Mesenchymal stem cell (in vitro differentiated cells and primary cell): ENCODE results near the gene LRRC8B.

Experiments
- DNase-seq: peaks from one replicate; pipeline ENCODE4 v3.0.0-alpha.2; 2013
- H2AFZ ChIP-seq: one replicate; pipeline ENCODE4 v1.6.1; 2013; ENCODE audit warnings: low read depth, mild to moderate bottlenecking, control low read depth, inconsistent platforms, low read length, moderate library complexity
- H2AK5ac ChIP-seq: 2 replicates; pipeline ENCODE4 v1.6.1; 2013; ENCODE audit warnings: low read length, moderate library complexity, mild to moderate bottlenecking, inconsistent platforms; ENCODE audit not compliant: severe bottlenecking
- H2BK120ac ChIP-seq: one replicate; pipeline ENCODE4 v1.6.1; 2013; ENCODE audit warnings: low read depth, mild to moderate bottlenecking, inconsistent platforms, low read length, moderate library complexity
- H2BK12ac ChIP-seq, 2 experiments: one replicate each; pipeline ENCODE4 v1.6.1; 2013; ENCODE audit warnings: inconsistent platforms in 2 of 2, low read length in 2 of 2, mild to moderate bottlenecking in 2 of 2, moderate library complexity in 2 of 2, control low read depth in 1 of 2
- H2BK15ac ChIP-seq: one replicate; pipeline ENCODE4 v1.6.1; 2013; ENCODE audit warnings: mild to moderate bottlenecking, low read depth, inconsistent platforms; ENCODE audit not compliant: poor library complexity, severe bottlenecking
- H2BK5ac ChIP-seq: 2 replicates; pipeline ENCODE4 v1.6.1; 2013; ENCODE audit warnings: low read depth, mild to moderate bottlenecking, low read length, control low read depth, inconsistent platforms; ENCODE audit not compliant: poor library complexity, severe bottlenecking
- H3K14ac ChIP-seq, 2 experiments: one replicate each; pipeline ENCODE4 v1.6.1; 2013; ENCODE audit warnings: inconsistent platforms in 2 of 2, low read length in 2 of 2, control low read depth in 1 of 2, mild to moderate bottlenecking in 1 of 2, moderate library complexity in 1 of 2
- H3K18ac ChIP-seq, 2 experiments: one replicate each; pipeline ENCODE4 v1.6.1; 2013; ENCODE audit warnings: inconsistent platforms in 2 of 2, low read length in 2 of 2, control low read depth in 1 of 2, low read depth in 1 of 2, mild to moderate bottlenecking in 1 of 2
- H3K23ac ChIP-seq, 2 experiments: one replicate each; pipeline ENCODE4 v1.6.1; 2013; ENCODE audit warnings: inconsistent platforms in 2 of 2, low read length in 2 of 2, mild to moderate bottlenecking in 2 of 2, moderate library complexity in 2 of 2, control low read depth in 1 of 2
- H3K27ac ChIP-seq: 2 replicates; pipeline ENCODE4 v1.5.1; 2013; ENCODE audit warnings: mild to moderate bottlenecking, moderate library complexity, low read length, control low read depth, inconsistent platforms; ENCODE audit not compliant: poor library complexity, severe bottlenecking
- H3K27me3 ChIP-seq, 2 experiments: 2 replicates each; pipeline versions ENCODE4 v1.6.1 to v1.7.0; 2013; ENCODE audit warnings: low read length in 2 of 2, mild to moderate bottlenecking in 2 of 2, moderate library complexity in 2 of 2, control low read depth in 1 of 2, inconsistent platforms in 1 of 2; ENCODE audit not compliant: control insufficient read depth in 1 of 2, insufficient read depth in 1 of 2
- H3K36me3 ChIP-seq, 2 experiments: 2 replicates each; pipeline versions ENCODE4 v1.6.1 to v1.7.0; 2013; ENCODE audit warnings: low read length in 2 of 2, control low read depth in 1 of 2, inconsistent platforms in 1 of 2, low read depth in 1 of 2, mild to moderate bottlenecking in 1 of 2; ENCODE audit not compliant: insufficient read depth in 2 of 2, control insufficient read depth in 1 of 2
- H3K4ac ChIP-seq, 2 experiments: one replicate each; pipeline ENCODE4 v1.6.1; 2013; ENCODE audit warnings: inconsistent platforms in 2 of 2, low read length in 2 of 2, mild to moderate bottlenecking in 2 of 2, moderate library complexity in 2 of 2, control low read depth in 1 of 2, low read depth in 1 of 2
- H3K4me1 ChIP-seq: 2 replicates; pipeline ENCODE4 v1.6.1; 2013; ENCODE audit warnings: low read depth, low read length, control low read depth; ENCODE audit not compliant: control insufficient read depth, insufficient read depth
- H3K4me2 ChIP-seq: 2 replicates; pipeline ENCODE4 v1.6.1; 2013; ENCODE audit warnings: low read length, mild to moderate bottlenecking, inconsistent platforms; ENCODE audit not compliant: poor library complexity, severe bottlenecking
- H3K4me3 ChIP-seq, 2 experiments: 2 replicates each; pipeline versions ENCODE4 v1.5.1 to v1.7.0; 2013; ENCODE audit warnings: low read length in 2 of 2, mild to moderate bottlenecking in 2 of 2, control low read depth in 1 of 2, low read depth in 1 of 2; ENCODE audit not compliant: insufficient read depth in 1 of 2
- H3K79me1 ChIP-seq: replicated peaks from 2 replicates; pipeline ENCODE4 v1.6.1; 2013; ENCODE audit warnings: mild to moderate bottlenecking, control low read depth, low read length, inconsistent platforms; ENCODE audit not compliant: poor library complexity, severe bottlenecking
- H3K9ac ChIP-seq: 2 replicates; pipeline ENCODE4 v1.7.0; 2013; ENCODE audit warnings: mild to moderate bottlenecking, low read length, moderate library complexity
- H3K9me3 ChIP-seq: 2 replicates; pipeline ENCODE4 v1.7.0; 2013; ENCODE audit warnings: mild to moderate bottlenecking, low read length; ENCODE audit not compliant: control insufficient read depth
- H4K8ac ChIP-seq: one replicate; pipeline ENCODE4 v1.6.1; 2013; ENCODE audit warnings: inconsistent platforms, mild to moderate bottlenecking, low read length, moderate library complexity
- H4K91ac ChIP-seq: one replicate; pipeline ENCODE4 v1.6.1; 2013; ENCODE audit warnings: mild to moderate bottlenecking, low read length, inconsistent platforms
- WGBS: methylation state at CpG from one replicate; pipeline ENCODE4 v1.1.7; 2013; ENCODE audit warnings: mixed read lengths; 5-methylcytosine and 5-hydroxymethylcytosine counted together

Gene LRRC8B

GRCh38 chr1:89483757-89484077 lies 40.9 kb upstream of the LRRC8B start:
- no peak overlapping the region for H3K18ac ChIP-seq
- H3K27me3 ChIP-seq = peaks cover 0 to 11% of the 10 kb centered on the region in 2 experiments
- no peak overlapping the region for H2BK12ac ChIP-seq
- H3K36me3 ChIP-seq = no peaks in the 10 kb centered on the region
- H3K4ac ChIP-seq = no peak overlapping the region
- no CpG with 5 or more reads among the region's 1 CpG for WGBS
- no peak overlapping the region for H3K14ac ChIP-seq
- H3K79me1 ChIP-seq = no peaks in the 10 kb centered on the region
- no peak overlapping the region for H3K4me2 ChIP-seq
- no peak overlapping the region for H2AK5ac ChIP-seq
- peaks cover 3% of the 10 kb centered on the region for H3K9me3 ChIP-seq
- DNase-seq = no peak
- no peak overlapping the region for H3K4me3 ChIP-seq
- no peak overlapping the region for H4K8ac ChIP-seq
- no peak overlapping the region for H2BK5ac ChIP-seq
- H3K23ac ChIP-seq = no peak overlapping the region
- H3K4me1 ChIP-seq = no peaks in the 10 kb centered on the region
- no peak overlapping the region for H2AFZ ChIP-seq
- H3K9ac ChIP-seq = no peak overlapping the region
- no peak overlapping the region for H4K91ac ChIP-seq
- no peak overlapping the region for H2BK15ac ChIP-seq
- H3K27ac ChIP-seq = no peak overlapping the region
- H2BK120ac ChIP-seq = no peak overlapping the region

GRCh38 chr1:89484092-89485038 lies 40.3 kb upstream of the LRRC8B start:
- 0% methylated on average over 1 of the region's 3 CpGs for WGBS
- Histone ChIP-seq H3K23ac (no peak overlapping the region), H4K91ac (no peak overlapping the region), H3K79me1 (no peaks in the 10 kb centered on the region), H3K4me1 (no peaks in the 10 kb centered on the region), H2BK12ac (no peak overlapping the region), H2BK15ac (no peak overlapping the region), H3K27ac (no peak overlapping the region), H2AFZ (no peak overlapping the region), H3K27me3 (peaks cover 0 to 11% of the 10 kb centered on the region in 2 experiments), H3K36me3 (no peaks in the 10 kb centered on the region), H3K4ac (no peak overlapping the region), H2BK120ac (no peak overlapping the region), H2AK5ac (no peak overlapping the region), H3K9ac (no peak overlapping the region), H2BK5ac (no peak overlapping the region), H3K14ac (no peak overlapping the region), H3K9me3 (peaks cover 3% of the 10 kb centered on the region), H3K4me3 (no peak overlapping the region), H3K4me2 (no peak overlapping the region), H4K8ac (no peak overlapping the region), H3K18ac (no peak overlapping the region)
- DNase-seq = no peak

- Histone ChIP-seq H3K23ac (no peak overlapping the region), H3K36me3 (no peaks in the 10 kb centered on the region), H3K9ac (no peak overlapping the region), H3K18ac (no peak overlapping the region), H2BK12ac (no peak overlapping the region), H3K14ac (no peak overlapping the region), H3K9me3 (no peaks in the 10 kb centered on the region), H3K4ac (no peak overlapping the region), H2AK5ac (no peak overlapping the region), H3K4me1 (no peaks in the 10 kb centered on the region), H2BK5ac (no peak overlapping the region), H3K4me3 (no peak overlapping the region), H2BK15ac (no peak overlapping the region), H4K8ac (no peak overlapping the region), H3K27ac (no peak overlapping the region), H2AFZ (no peak overlapping the region), H4K91ac (no peak overlapping the region), H2BK120ac (no peak overlapping the region), H3K4me2 (no peak overlapping the region), H3K79me1 (no peaks in the 10 kb centered on the region), H3K27me3 (peaks cover 0 to 11% of the 10 kb centered on the region in 2 experiments)
- no peak for DNase-seq
- 93% methylated on average over 2 of the region's 2 CpGs for WGBS
Measured at GRCh38 chr1:89487972-89488371, 36.7 kb upstream of the LRRC8B start.

- no peaks in the 10 kb centered on the region for H3K79me1 ChIP-seq
- H4K91ac ChIP-seq = no peak overlapping the region
- H3K23ac ChIP-seq = no peak overlapping the region
- no peaks in the 10 kb centered on the region for H3K36me3 ChIP-seq
- DNase-seq = peak; percentile 5
- H3K9me3 ChIP-seq = no peaks in the 10 kb centered on the region
- no peak overlapping the region for H3K4me2 ChIP-seq
- peaks cover 0 to 11% of the 10 kb centered on the region in 2 experiments for H3K27me3 ChIP-seq
- H3K4me3 ChIP-seq = no peak overlapping the region
- H2BK120ac ChIP-seq = no peak overlapping the region
- no peak overlapping the region for H3K27ac ChIP-seq
- H3K14ac ChIP-seq = no peak overlapping the region
- no peak overlapping the region for H4K8ac ChIP-seq
- H3K9ac ChIP-seq = no peak overlapping the region
- H3K4ac ChIP-seq = no peak overlapping the region
- 91% methylated on average over 2 of the region's 2 CpGs for WGBS
- H2AK5ac ChIP-seq = no peak overlapping the region
- H2BK12ac ChIP-seq = no peak overlapping the region
- H2BK5ac ChIP-seq = no peak overlapping the region
- no peaks in the 10 kb centered on the region for H3K4me1 ChIP-seq
- no peak overlapping the region for H2AFZ ChIP-seq
- no peak overlapping the region for H2BK15ac ChIP-seq
- no peak overlapping the region for H3K18ac ChIP-seq
Measured at GRCh38 chr1:89489047-89489729, 35.4 kb upstream of the LRRC8B start.
